Fibroblast of skin of scalp (primary cell): ENCODE measurements around the gene CPSF4.

ENCODE experiments used
- DNase-seq: peaks from one replicate; pipeline ENCODE4 v3.0.0-alpha.2; 2013

Gene CPSF4

DNA sequence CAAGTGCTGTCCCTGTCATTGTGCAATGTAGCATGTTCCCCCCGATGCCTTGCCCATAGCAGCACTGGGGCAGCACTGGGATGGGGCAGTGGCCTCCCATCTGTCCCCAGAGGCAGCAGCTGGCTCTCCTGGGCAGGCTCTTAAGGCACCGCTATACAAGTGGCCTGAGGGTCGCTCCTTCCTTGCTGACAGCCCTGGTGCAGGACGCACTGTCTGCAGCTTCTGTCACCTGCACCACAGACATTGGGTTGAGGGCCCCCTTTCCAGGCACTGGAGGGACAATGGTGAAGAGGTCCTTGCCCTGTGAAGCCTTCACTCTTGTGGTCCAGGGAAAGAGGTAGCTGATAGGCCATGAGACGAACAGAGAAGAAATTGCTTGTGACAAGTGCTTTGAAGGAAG is 10.6 kb downstream of the CPSF4 start:
- no peak for DNase-seq

- no peak for DNase-seq
Measured at GRCh38 chr7:99451936-99452335, 13.2 kb downstream of the CPSF4 start.

DNA sequence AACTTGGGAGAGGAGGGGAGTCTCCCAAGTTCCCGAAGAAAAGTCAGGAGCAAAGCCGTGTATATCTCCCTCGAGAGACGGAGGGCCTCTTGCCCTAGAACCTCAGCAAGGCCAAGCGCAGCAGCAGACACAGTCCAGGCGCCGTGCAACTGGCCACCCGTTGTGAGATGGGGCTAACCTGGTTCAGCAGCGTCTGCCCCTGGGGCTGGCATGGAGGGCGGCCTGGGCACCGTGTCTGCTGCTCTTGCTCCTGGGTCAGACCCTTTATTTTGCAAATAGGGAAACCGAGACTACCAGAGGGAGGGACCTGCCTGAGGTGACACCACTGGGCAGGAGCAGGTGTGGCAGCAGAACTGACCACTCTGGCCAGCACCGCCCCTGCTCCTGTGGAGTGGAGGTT is 13.8 kb downstream of the CPSF4 start:
- no peak for DNase-seq

- no peak for DNase-seq
Measured at GRCh38 chr7:99453105-99453504, 14.4 kb downstream of the CPSF4 start.

- no peak for DNase-seq
Measured at GRCh38 chr7:99455874-99456273, 17.1 kb downstream of the CPSF4 start.

GRCh38 chr7:99456288-99456687 is 17.5 kb downstream of the CPSF4 start:
- DNase-seq, result no peak

DNA sequence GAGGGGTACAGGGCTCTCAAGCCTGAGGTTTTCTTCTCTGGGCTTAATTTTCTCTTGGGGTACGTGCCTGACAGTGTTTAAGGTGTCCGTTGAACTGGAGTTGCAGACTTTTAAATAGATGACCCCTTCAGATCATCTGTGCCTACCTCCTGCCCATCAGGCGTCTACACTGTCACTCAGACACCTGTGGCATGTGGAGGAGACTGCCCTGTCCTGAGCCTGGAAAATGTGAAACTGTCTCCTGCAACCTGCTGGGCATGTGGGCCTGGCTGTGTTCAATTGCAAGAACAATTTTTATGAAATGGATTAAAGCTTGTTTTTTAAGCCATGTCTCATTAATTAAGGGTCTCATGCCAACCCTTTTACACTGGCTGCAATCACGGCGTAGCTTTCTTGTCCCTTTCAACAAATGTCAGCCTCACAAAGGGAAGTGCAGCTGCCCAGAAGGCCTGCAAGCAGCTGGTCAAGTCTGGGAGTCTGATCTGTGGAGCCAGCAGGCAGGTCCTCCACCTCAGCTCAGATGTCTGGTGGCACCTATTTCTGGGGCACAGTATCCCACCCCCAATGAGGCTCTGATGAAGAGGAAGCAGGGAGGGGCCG is 18.4 kb downstream of the CPSF4 start:
- DNase-seq, result no peak

- DNase-seq, result no peak
Measured at GRCh38 chr7:99457650-99458493, 19.1 kb downstream of the CPSF4 start.

GRCh38 chr7:99459087-99459486 is 20.3 kb downstream of the CPSF4 start:
- peak; percentile 17 for DNase-seq

DNA sequence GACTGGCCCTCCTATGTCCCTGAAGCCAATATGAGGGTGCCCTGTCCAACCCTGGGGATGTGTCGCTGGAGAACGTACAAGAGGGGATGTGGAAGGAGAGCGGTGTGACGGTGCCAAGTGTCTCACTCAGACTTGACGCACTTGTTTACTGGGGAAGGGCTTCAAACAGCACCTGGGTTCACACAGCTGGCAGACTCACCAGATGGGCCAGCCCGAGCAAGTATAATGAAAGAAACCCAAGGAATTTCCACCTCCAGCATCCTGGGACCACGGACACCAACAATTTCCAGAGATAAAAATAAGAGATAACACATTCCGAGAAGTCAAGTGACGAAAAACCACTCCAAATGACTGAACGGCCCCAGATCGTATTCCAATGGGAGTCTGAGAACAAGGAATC is 21.9 kb downstream of the CPSF4 start:
- no peak for DNase-seq

- DNase-seq, result no peak
Measured at GRCh38 chr7:99461221-99461620, 22.5 kb downstream of the CPSF4 start.

GRCh38 chr7:99465421-99465768 is 26.7 kb downstream of the CPSF4 start:
- no peak for DNase-seq

DNA sequence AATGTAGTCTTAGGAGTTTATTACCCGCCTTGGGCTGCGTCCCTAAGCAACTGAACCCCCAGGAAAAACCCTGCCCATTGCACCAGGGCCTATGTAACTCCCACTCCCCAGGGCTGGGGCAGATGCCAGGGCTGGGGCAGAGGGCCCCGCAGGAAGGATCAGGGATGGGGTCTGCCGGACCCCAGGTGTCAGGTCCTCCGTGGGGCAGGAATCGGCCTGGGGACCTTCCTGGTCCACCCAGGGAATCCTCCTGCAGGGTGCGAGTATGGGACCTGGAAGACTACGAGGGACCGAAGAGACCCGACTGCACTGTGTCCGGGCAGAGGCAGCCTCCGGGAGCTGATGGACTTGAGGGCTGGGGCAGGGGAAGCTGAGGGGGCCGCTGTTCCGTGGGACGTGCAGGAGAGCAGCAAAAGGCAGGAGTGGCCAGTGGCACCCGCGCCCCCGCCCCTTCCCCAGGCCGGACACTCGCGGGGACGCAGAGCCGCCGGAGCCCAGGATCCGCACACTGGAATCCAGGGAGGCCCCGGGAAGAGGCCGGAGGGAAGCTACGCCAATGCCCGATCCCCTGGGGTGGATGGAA is 29.7 kb downstream of the CPSF4 start:
- DNase-seq, result no peak

GRCh38 chr7:99469381-99470065 is 30.8 kb downstream of the CPSF4 start:
- no peak for DNase-seq

GRCh38 chr7:99472561-99473314 is 34.0 kb downstream of the CPSF4 start, which contains the start of gene ZNF789:
ZNF789 (plus strand) TSS chr7:99472890; CDS start chr7:99476457, 3,567 bp downstream.
- peak; percentile 96 for DNase-seq

DNA sequence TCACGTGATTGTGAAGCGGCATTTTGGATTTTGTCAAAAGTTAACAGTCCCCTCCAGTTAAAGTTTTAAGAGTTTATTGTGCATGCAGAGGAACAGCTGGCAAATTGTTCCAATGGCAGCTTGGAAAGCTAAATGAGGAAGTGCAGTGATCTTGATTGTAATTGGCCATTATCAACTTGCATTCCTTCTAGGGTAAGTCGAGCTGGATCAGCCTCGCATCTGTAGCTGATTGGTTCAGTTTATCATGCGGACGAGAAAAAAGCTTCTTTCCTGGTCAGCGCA is 34.5 kb downstream of the CPSF4 start:
- peak; percentile 59 for DNase-seq

DNA sequence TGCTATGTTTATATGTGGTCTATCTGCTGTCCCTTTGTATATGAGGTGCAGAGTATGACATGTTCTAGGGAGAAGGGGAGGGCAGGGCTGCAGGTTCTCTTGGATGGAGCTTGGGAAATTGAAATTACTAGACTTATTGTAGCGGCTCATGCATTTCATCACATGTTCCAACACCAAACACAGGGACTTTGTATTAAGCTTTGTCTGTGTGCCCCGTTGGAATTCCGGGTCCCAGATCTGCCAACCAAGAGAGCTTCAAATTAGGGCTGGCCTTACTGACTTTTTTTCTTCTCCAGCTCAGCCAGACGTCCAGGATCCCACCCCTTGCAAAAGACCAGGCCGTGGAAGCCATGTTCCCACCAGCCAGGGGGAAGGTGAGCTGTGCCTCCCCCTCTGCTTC is 37.4 kb downstream of the CPSF4 start:
- no peak for DNase-seq

DNA sequence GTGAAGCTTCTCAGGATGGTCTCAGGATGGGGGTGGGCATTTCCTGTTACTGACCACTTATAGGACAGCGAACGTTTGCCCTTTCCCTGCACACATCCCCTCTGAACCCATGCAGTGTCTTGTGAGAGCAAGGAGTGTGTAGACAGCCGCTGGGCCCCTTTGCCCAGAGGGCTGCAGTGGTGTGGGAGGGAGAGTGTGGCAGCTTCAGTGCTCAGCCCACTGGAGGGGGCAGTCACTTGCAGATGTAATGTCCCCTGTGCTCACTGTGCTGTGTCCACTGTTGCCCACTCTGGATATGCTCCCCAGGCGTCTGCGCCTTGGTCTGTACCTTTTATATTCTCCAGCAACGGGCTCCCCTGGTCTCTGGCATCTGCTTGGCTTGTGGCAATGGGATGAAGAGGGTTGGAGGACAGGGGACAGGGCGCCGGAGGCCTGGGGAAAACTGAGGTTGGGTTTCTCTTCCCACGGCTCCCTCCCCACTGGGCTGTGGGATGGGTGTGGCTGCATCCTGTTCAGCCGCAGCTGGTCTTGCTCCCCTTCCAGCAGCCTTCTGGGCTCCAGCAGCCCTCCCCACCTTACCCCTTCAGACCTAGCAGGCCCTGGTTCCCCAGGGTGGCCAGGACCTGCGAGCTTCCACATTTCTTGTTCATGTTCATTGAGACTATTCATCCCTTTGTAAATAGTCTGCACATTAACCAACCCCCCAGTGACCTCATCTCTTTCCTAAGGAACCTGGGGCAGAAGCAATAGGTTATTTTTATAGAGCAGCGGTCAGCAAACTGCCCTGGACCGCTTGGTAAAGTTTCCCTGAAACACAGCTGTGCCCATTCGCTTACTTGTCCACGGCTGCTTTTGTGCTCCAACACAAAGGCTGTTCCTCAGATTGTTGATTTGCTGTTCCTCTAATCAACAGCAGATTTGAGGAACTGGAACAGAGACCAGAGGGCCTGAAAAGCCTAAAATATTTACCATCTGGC is 40.0 kb downstream of the CPSF4 start:
- DNase-seq, result no peak

DNA sequence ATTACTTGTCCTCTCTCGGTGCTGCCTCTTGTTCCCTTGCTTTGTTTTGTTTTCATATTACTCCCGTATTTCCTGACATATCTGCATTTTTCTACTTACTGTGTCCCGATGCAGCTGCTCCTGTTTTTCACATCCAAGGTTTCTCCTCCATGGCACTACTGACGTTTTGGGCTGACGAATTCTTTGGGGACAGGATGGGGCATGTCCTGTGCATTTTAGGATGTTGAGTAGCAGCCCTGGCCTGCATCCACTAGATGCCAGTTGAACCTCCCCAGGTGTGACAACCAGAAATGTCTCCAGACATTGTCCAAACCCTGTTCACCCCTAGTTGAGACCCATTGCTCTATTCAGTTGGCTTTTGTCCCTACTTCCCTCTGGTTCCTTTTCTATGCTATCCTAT is 46.4 kb downstream of the CPSF4 start:
- no peak for DNase-seq

DNA sequence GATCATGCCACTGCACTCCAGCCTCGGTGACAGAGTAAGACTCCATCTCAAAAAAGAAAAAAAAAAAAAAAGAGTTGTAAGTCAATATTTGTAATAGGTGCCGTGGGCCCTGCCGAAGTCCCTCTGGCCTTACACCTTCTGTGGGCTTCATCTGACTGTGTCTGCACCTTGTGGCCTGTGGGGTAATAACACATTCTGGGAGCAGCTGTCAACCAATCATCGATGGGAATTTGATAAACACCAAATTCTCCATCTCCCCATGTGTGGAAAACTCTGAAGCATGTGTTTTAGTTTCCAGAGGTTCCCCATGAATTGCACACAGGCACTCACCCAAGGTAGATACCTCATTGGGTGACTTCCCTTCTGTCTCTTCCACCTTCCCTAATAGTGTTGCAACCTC is 50.5 kb downstream of the CPSF4 start:
- DNase-seq, result no peak

- DNase-seq, result no peak
Measured at GRCh38 chr7:99490878-99491277, 52.1 kb downstream of the CPSF4 start.

- DNase-seq, result no peak
Measured at GRCh38 chr7:99493823-99494222, 55.1 kb downstream of the CPSF4 start.
